Fibroblast of peridontal ligament (primary cell): ENCODE data around the gene S100A3.
"Not testable (repeated sequence)": the region's sequence is repeated elsewhere in the genome, so short reads cannot be mapped to it uniquely, and the experiment has no call there.

Experiments
- DNase-seq: peaks from one replicate; pipeline ENCODE4 v3.0.0-alpha.2; 2010; ENCODE audit errors: extremely low read depth

S100A3 gene

GRCh38 chr1:153569465-153569864, 20.4 kb upstream of the S100A3 start:
- DNase-seq = no peak

DNA sequence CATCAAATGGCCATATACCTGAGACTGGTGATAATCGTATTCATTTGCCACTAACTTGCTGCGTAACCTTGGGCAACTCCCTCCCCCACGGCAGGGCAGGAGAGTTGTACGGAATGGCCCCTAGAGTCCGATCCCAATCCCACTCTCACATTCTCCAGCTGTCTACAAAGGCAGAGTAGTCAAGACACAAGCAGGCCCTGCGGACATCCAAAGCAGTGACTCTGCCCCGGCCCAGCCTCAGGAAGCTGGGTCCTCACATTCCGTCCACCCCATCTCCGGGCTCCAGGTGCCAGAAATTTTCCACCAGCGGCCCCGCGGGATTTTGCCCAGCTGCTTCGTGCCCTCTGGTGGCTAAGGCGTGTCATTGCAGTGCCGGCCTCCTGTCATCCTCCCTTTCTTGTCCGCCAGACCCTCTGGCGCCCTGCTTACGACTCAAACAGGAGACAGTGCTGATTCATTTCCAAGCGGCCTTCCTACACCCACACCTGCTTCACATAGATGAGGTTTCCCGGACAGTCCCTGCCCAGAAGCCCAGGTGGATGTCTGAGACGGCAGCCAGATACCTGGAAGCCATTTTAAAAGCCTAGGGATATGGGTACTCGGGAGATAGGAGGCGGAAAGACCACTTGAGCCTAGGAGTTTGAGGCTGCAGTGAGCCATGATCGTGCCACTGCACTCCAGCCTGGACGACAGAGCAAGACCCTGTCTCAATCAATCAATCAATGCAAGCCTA, 19.5 kb upstream of the S100A3 start:
- DNase-seq = peak; percentile 85

GRCh38 chr1:153567621-153568366, 18.7 kb upstream of the S100A3 start:
- no peak for DNase-seq

DNA sequence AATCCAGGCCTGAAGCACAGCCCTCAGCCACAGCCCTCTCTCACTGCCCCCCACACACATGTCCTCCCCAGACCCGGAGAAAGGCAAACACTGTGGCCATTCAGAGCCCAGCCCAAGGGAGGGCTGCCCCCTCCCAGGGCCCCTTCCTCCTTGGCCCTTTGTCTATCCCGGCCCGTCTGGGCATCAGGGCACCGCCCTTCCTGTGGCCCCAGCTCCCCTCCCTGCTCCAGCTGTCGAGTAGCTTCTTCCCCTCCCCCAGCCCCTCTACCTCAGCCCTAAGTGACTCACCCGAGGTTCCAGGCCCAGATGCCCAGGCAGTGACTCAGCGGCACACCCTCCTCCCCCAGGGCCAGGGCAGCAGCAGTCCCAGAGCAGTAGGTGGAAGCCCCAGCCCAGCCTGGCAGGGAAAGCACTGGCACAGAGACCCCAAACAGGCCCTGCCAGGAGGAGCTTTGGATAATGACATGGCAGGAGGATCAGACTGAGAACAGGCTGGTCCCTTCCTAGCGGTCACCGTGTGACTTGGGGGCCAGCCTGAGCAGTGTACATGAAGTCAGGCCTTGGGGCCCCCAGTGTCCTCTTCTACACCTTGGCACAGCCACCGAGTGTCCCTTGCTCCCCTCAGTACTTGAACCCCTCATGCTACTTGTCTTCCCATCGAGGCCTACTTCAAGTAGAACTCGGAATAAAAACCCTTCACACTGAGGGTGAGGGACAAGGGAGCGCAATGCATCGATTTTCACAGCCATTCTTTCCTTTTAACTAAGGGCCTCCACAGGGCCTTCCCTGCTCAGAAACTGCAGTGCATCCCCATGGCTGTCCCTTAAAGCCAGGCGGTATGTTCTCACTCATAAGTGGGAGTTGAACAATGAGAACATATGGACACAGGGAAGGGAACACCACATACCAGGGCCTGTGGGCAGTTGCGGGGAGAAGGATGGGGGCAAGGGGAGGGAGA, 17.6 kb upstream of the S100A3 start:
- DNase-seq = peak; percentile 96

GRCh38 chr1:153565529-153566374, 16.7 kb upstream of the S100A3 start, which contains the start of gene S100A2:
Gene S100A2, minus strand, starts transcription at chr1:153565844. Its CDS starts 1,967 bp downstream, at chr1:153563877.
- DNase-seq = peak; percentile 90

DNA sequence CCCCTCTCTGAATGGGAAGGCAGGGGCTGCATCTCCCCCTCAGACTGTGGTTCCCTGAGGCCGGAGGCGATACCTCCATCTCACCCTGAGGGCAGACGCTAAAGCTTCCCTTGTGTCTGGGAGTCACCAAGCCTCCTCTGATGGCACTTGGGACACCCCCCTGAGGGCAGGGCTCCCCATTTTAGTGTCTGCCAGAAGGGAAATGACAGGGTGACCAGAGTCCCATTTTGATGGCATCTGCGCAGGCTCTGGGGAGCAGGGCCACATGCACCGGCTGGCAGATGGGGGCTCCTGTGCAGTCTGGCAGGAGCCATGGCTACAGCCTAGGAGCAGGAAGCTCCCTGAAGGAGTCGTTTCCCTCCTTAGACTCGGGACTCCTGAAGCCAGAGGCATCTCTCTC, 14.9 kb upstream of the S100A3 start:
- DNase-seq = no peak

- no peak for DNase-seq
Measured at GRCh38 chr1:153563483-153563901, 14.4 kb upstream of the S100A3 start.

GRCh38 chr1:153562021-153562420, 13.0 kb upstream of the S100A3 start:
- not testable (repeated sequence) for DNase-seq

DNA sequence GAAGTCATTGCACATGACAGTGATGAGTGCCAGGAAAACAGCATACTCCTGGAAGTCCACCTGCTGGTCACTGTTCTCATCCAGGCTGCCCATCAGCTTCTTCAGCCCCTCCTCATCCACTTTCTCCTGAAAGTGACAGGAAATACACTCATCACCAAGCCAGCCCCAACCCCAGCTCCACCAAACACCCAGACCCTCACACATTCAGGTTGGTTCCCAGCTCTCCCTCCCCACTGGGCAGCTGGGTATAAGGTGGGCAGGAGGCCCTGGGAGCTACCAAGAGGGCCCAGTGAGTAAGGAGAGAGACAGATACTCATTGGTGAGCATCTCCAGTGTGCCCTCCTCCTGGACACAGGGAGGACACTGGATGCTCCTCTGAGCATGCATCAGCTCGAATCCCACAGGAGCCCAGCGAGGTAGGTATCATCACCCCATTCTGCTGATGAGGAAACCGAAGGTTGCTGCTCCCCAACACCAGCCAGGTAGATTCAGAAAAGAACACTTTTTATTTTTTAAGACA, 12.5 kb upstream of the S100A3 start:
- no peak for DNase-seq

GRCh38 chr1:153560771-153561465, 11.9 kb upstream of the S100A3 start:
- DNase-seq = no peak

- DNase-seq = no peak
Measured at GRCh38 chr1:153560241-153560640, 11.2 kb upstream of the S100A3 start.

DNA sequence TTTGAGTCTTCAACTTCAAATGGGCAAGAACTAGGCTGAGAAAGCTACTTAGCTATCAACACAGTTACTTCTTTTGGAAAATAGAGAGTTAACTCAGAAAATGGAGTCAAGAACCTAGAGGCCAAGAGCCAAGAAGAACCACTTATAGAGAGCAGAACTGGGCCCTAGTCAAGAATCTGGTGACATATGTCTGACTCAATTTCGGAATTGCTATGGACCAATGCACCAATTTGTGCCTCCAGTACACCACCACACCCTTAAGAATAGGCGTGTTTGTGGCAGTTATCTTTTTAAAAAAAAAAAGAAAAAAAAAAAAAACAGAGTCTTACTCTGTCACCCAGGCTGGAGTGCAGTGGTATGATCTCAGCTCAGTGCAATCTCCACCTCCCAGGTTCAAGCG, 8.8 kb upstream of the S100A3 start:
- DNase-seq = no peak

- DNase-seq = no peak
Measured at GRCh38 chr1:153556348-153556747, 7.3 kb upstream of the S100A3 start.

GRCh38 chr1:153553830-153554541, 4.9 kb upstream of the S100A3 start:
- DNase-seq = peak; percentile 36

DNA sequence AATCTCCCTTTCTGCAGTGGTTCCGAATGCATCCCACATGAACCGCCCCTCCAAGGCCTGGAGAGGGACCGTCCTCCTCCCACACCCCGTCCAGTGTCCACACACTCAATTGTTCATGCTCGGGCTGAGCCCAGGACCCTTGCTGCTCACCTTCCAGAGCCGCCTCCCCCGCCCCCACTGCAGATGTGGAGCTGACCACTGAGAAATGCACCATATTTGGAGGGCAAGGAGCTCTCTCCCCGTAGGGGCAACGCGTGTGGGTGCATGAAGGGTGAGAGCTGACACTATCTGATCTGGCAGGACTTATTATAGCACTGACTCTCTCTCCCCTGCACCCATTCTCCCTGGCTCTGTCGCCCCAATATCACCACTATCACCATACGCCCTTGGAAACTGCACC, 4.0 kb upstream of the S100A3 start:
- DNase-seq = no peak

DNA sequence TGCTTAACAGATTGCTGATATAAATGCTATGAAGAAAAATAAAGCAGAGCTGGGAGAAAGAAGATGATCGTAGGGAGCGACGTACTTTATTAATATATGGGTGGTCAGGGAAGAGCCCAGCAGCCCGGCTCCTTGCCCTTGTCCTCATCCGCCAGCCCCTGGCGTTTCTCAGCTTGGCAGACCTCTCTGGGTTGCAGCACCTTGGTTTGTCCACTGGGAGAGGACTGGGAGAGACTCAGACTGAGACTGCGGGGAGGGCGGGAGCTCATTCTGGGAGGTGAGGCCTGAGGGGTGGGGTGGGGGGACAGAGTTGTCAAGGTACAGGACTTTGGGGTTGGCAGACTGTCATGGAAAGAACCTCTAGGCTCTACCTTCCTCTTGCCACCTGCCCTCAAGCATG, 3.3 kb upstream of the S100A3 start:
- no peak for DNase-seq

DNA sequence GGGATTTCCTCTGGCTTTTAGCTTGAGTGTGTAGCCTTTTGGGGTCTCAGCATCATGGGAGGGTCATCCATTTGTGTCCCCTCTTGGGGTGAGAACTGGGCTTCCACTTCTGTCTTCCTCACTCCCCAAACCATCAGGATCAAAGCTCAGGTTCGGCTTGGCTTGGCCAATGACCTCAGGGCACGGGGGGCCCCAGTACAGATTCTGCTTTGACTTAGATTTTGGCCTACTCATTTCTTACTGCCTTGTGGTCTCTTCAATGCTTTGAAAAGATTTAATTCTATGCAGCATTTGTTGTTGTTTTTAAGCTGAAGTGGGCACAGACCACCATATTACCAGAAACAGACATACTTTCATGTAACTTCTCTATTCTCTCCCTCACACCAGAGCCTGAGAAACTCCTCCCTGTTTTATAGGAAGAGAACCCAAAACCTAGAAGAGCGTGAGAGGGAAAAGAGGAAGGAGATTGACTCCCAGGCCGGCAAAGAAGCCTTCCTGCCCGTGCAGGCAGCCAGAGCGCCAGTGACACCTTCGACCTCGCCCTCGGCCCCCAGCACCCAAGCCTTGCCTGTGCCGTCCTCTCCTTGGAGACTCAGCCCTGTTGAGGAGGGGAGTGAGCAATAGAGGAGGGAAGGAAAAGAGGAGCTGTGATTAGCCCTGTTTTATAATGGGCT, 1.9 kb upstream of the S100A3 start:
- no peak for DNase-seq

- no peak for DNase-seq
Measured at GRCh38 chr1:153550398-153550758, 1.3 kb upstream of the S100A3 start.

- no peak for DNase-seq
Measured at GRCh38 chr1:153549741-153550397, 811 bp upstream of the S100A3 start.
